ENCODE data around the gene ACTMAP.

- TF ChIP-seq REST (IDR thresholded peaks at IDR 0.05; ENCODE audit: insufficient replicate concordance, low read depth) = no peak
- no peak for TF ChIP-seq CTCF (IDR thresholded peaks at IDR 0.05; ENCODE audit: insufficient read depth, low read length)
Observed at GRCh38 chr19:40724315-40724714, 26.0 kb downstream of the ACTMAP start.
